HG02798 (cell line): ENCODE data around the gene DIRAS1.

Experiments
- ATAC-seq: cut with Tn5 transposase; IDR thresholded peaks from one replicate; pipeline ENCODE4 v1.9.1; 2021; ENCODE audit warnings: mild to moderate bottlenecking; ENCODE audit not compliant: unreplicated experiment, poor library complexity

Gene DIRAS1

DNA sequence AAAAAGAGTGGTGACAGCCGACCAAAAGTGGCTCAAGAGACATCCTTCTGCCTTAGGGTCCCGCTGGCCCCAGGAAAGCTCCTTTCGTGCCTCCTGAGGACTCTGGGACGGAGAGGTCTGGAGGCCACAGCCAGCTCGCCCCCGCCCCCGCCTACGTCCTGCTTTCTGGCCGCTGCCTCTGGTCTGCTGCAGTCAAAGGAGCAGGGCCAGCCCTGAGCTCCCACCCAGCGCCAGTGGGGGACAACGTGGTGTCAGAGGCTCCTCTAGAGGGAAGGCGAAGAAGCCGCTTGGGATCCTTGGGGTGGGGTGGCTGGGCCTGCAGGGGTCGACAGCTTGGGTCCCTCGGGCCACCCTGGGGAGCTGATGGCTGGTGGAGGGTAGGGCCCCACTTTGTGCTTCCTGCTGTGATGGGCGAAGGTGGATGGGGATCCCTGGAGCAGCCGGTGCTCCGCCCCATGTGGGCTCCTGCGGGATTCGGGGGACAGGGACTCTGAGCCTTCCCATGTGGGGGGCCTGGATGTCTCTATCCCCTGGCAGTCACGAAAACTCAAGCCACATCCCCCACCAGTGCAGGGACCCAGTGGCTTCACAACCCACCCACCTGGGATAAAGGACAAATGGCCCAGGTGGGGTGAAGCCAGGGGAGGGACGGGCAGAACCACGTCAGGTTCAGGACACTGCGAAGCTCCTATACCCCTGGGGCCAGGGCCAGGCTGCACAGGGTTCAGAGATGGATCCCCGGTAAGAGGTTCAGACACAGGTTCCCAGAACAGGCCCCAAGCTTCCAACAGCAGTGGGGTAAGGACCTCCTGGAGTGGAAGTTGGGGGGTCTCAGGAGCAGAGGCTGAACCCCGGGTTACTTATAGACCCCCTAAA, 9.0 kb upstream of the DIRAS1 start:
- ATAC-seq: no peak

DNA sequence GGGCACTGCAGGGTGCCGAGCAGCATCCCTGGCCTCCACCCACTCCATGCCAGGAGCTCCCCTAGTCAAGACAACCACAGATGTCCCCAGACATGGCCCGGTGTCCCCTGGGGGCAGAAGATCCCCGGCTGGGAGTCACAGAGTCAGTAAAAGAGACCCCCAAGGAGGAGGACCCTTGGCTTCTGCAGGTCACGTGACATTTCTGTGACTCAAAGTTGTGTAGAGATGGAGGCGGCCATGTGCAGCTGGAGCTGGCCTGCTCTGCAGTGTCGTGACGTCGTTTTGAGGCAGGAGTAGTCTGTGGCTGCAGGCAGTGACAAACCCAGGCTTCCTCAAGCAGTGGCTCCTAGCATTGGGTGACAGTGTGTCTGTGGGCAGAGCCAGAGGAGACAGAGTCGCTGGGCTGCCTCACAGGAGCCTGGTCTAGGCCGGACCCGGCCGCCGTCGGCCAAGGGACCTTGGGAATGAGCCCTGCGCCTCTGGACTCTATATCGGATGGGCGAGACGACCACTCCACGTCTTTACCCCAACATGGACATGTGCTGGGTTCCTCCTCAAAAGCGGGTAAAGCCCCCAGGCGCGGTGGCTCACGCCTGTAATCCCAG, 7.7 kb upstream of the DIRAS1 start:
- ATAC-seq: no peak

DNA sequence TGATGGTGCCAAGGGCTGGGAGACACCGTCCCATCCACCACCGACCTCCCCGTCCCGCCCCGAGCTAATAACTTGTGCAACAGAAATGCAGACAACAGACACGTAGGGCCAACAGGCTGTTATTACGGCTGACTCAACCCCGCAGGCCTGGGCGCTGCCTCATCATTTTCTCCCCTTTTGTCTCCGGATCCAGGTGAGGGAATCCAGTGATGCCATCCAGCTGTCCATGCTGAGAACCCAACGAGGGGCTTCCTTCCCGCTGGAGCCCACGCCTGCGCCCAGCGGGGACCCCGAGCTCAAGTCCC, 6.4 kb upstream of the DIRAS1 start:
- ATAC-seq: no peak

DNA sequence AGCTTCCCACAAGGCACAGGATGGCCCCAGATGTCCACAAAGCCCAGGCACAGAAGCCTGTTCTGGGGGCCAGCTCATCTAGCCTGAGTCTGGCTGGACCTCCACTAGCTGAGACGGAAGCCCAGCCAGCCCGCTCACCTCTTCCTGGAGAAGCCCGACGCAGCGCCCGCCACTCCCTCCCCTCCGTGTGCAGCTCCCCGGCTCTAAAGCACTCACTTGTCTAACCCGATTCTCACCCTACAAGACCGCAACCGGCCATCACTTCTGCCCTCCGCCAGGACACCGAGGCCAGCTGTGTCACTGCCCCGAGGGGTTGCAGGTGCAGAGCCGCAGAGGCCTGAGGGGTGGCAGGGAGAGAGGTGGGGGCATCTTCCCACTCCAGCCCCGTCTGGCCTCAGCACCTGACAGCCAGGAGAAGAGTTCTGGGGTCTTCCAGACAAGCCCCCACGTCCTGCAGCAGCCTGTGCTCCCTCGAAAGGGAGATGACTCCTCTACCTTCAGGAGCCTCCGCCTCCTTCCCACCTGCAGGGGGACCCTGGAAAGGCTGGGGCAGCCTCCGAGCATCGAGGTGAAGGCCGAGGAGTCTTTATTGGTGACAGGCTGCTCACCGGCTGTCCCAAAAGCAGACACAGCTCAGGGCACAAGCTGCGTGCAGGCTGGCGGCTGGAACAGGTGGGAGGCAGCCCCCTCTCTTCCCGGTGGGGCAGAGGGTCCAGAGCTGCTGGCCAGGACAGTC, 5.9 kb upstream of the DIRAS1 start:
- no peak for ATAC-seq

DNA sequence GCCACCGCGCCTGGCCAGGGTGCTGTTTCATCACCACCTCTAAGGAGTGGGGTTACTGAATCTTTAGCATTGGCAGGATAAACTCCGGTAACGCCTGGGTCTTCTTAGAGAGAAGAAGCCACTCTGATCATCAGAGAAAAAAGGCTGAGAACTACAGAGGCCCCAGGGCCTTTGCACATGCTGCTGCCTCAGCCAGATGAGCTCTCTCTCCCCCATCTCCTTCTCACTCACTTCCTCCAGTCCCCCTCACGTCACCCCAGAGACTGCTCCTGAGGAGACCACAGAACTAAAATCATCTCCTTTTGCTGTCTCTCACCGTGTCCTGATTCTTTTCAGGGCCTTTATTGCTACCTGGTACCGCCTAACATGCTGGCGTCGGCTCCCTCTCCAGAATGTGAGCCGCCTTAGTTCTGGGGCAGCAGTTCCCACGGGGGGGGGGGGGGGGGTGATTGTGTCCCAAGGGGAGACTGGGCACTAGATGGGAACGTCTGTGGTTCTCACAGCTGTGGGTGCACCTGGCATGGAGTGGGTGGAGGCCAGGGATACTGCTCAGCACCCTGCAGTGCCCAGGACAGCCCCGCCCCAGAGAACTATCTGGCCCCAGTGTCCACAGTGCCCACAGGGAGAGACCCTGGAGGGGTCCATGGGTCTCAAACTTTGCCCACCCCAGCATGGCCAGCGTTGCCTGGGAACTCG, 5.1 kb upstream of the DIRAS1 start:
- ATAC-seq: no peak

DNA sequence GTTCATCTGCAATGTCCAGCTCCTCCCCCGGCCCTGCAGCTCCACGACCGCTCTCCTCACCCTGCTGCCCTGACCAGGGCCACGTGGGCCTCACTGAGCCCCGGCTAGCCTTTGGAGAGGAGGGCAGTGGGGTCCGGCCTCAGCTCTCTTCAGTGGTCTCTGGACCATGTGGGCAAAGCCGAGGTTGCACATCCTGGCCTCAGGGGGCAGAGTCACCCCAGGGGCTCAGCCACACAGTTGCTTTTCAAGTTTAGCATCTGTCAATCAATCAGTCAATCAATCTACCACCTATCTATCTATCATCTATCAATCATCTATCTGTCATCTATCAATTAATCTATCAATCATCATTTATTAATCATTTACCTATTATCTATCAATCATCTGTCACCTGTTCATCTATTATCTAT, 3.0 kb upstream of the DIRAS1 start:
- no peak for ATAC-seq

DNA sequence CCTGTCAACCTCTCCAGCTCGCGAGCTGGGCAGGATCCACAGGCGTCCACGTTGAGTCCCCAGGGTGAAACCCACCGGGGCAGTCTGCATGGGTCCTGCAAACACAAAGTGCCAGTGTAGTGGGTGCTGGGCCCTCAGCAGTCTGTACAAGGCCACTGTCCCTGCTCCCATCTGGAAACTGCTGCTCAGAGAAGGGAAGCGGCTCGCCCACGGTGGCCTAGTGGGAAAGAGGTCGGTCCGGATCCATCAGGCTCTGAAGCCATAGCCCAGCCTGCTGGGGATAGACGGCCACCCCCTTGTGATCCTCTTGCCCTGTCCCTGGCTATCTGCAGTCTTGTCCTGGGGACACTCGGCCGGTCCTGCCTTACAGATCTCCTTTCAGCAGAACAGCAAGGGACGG, 2.6 kb upstream of the DIRAS1 start:
- no peak for ATAC-seq

DNA sequence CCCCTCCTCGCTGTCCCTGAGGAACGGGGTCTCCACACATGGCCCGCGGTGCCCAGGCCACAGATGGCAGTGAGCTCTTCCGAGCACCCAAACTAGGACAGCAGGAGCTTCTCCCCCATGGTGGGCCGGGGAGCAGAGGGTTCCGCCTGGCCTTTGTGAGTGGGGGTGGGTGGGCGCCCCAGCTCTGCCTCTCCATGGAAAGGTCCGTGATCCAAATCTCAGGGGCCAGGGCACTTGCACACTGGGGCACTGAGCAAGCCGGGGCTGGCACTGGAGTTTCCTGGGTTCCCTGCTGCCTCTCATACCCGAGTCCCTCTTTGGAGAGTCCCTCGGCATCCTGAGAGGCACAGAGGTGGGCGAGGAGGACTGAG, 2.2 kb upstream of the DIRAS1 start:
- no peak for ATAC-seq

DNA sequence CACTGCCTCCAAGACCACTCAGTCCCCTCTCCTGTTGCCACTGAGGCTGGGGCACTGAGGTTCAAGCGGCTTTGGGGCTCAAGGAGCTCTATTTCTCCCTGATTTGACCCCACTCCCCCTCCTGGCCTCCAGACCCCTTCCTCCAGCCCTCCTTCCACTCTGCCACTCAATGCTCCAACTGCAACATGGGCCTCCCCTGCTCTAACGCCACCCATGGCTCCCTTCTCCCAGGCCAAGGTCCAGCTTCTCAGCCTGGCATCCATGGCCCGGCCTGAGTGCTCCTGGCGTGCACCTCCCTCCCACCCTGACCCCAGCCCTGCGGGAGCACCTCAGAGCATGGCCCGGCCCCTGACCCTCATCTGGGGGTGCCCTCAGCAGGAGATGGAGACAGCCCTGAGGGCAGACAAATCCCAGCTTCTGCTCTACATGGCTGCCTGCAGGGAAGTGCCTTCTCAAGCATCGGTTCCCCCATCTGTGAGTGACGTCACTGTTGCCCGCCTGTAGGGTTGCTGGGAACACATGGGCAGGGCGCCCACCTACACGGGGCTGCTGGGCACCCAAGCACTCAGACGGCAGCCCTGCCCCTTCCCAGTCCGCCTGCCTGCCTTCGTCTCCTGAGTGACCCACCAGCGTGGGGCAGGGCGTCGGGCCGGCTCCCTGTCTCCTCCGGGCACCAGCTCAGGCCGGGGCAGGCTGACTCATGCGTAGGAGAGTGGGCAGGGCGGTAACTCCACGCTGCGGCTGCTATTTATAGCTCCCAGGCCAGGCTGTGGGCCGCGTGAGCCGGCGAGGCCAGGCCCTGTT, 1.6 kb upstream of the DIRAS1 start:
- ATAC-seq: no peak

DNA sequence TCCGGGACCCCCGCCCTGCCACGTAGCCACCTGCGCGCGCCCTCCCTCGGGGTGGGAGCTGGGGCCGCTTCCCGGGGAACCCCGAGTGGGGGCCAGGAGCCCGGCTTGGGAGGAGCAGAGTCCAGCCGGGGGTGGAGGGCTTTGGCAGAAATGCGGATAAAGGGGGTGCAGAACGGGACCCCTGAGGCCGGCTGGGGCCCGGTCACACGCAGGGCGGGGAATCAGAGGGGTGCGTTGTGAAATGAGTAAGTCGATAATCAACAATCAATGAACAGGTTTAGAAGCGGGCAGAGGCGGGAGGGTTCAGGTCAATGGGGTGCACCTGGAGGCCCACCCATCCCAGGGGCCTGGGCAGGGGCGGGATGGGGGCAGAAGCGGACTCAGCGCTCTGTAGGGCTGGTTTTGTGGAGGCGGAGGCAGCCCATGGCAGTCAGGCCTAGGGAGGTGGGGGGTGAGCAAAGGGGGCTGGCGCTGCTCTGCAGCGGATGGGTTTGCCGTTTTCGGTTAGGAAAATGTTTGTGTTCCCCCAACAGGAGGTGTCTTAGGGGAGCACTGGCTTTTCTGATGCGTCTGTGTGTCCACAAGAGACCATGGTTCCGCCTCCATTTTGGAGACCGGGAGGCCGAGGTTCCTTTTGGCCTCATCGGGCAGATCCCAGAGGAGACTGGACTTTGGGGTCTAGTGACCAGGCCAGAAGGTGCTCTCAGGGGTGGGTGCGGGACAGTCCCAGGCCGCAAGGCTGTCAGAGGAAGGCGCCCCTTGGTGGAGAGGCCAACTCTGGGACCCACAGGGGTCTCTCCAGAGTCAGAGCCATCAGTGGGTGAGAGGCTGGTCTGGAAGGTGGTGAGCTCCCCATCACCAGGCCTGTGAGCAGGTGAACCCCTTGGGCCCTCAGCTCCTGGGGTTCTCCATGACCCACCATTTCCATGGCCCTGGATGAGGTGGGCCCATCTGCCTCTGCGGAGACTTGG, 683 bp upstream of the DIRAS1 start:
- no peak for ATAC-seq

DNA sequence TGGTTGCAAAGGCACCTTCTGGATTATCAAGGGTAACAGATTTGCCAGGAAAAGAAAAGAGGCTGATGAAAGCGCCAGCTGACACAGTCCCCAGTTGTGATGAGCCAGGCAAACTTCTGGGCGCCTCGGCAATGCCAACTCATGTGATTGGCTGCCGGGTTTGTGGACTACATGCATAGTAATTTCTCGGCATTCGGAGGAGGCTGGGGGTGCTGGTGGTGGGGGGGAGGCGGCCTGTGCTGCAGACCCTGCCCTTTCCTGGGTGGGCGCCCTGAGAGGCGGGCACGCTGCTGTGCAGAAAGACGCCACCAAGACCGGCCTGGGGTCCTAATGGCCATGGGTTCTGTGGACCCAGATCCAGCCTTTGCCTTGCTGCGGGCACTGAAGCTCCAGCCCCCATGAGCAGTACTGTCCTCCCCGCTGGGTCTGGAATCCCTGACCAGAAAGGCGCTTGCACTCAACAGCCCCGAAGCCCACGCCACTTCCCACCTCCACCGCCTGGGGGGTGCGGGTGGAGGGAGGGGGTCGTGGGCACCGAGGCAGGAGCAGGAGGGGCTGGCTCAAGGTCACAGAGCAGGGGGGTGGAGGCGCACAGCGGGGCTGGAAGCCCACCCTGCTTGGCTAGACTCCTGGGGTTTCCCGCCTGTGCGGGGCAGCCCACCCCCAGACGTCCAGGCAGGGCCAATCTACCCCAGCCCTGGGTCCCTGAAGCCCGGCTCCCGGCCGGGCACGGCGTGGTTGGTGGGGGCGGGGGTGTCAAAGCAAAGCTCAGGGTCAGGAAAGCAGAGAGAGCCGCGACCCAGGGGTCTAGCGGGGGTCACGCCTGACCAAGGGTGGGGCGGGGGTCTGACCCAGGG, 1.0 kb downstream of the DIRAS1 start:
- no peak for ATAC-seq

DNA sequence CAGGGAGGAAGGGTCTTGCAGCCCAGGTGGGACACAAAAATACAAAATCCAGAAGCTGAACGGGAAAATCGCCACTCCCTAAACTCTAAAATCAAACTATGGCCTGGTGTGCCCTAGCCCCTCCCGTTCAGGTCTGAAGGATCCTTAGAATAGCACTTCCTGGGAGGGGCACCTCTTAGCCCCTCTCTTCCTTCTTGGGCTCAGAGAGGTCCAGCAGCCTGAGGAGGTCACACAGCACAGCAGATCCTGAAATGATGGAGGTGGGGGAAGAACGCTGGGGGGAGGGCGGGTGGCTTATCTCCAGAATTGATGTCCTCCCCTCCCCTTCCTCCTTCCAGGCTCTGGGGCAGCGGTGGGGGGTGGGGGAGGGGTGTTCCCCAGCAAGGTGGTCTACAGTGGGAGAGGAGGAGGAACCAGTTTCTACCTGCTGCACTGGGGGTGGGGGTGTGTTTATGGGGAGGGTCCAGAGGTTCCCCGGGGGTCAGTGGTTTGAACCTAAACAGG, 1.9 kb downstream of the DIRAS1 start:
- no peak for ATAC-seq

DNA sequence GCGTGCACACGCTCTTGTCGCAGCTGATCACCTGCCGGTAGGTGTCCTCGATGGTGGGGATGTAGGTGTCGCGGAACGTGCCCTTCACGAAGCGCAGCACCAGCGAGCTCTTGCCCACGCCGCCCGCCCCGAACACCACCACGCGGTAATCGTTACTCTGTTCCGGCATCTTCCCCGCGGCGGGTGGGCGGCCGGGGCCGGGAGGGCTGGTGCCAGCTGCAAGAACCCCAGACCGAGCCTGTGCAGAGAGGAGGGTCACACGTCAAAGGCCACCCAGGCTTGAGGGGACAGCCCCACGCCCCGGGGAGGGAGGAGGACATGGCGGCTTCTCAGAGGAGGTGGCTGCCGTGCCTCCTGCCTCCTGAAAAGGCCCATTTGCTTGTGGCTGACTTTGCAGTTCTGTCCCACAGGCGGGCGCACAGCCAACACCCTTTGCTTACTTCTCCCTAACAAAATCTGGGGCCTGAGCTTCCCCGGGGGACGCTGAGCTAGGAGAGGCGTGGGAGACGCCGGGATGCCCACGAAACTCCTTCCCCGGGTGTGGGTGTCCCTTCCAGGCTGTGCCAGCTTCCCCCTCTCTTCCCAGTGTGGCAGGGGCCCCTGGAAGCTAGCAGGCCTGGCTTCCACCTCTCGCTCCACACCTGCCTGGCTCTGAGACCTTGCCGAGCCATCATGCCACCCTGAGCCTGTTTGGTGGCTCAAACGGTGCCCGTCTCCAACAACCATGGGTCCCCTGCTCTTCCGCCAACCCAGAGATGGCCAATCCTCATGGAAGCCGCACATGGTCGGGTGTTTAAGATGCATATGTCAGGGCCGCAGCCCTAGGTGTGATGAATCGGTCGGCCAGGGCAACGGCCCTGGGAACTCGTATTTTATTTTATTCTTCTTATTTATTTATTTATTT, 3.3 kb downstream of the DIRAS1 start:
- no peak for ATAC-seq

DNA sequence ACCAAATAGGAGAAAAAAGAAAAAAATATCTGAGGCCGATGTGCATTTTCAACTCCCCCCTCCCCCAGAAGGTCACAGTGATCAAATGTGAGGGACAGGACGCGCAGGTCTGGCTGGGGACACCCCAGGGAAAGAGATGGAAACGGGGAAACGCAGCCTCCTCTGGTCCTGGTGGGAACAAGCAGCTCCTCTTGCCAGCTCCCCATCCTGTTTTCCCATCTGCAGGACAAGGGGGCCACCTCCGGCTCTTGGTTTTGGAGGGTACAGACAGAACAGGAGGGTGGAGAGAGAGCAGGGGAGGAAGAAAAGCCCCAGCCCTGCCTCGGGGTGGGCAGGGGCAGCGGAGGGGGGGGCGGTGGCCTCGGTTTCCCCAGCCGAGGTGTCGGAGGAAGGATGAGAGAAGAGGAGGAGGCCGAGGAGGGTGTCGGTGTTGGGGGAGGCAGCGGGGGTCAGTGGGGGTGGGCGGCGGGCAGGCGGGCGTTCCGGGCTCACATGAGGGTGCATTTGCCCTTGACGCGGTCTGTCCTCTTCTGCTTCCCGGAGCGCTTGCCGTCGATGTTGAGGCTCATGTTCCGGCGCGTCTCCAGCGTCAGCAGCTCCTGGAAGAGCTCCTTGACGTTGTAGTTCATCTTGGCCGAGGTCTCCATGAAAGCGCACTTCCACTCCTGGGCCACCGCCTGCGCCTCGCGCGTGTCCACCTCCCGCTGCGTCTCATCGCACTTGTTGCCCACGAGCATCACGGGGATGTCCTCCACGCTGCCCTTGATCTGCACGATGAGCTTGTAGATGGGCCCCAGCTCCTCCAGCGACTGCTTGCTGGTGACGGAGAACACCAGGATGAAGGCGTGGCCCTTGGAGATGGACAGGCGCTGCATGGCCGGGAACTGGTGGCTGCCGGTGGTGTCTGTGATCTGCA, 4.2 kb downstream of the DIRAS1 start:
- no peak for ATAC-seq

DNA sequence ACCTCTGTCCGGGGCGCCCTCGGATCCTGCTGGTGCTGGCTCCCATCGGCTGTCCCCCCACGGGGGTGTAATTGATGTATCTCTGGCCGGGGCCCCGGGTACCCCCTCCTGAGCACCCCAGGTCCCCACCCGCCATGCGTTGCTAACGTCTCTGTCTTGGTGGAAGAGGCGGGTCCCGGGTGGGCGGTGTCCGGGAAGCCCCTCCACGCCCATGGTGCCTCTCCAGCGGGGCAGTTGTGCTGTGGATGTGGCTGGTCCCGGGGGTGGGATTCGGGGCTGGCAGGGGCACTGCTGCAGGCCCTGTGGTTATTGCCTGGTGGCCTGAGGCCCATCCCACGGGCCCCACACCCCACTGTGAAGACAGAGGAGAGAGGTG, 4.9 kb downstream of the DIRAS1 start:
- no peak for ATAC-seq
